IPS DF 6.9 (cell line): ENCODE measurements around the gene TAS1R2.
"Not testable (repeated sequence)": the region's sequence is repeated elsewhere in the genome, so short reads cannot be mapped to it uniquely, and the experiment has no call there.

ENCODE experiments used
- DNase-seq: peaks from one replicate; pipeline ENCODE4 v3.0.0-alpha.2; 2013; ENCODE audit warnings: low read depth, low spot score
- H3K27ac ChIP-seq: one replicate; pipeline ENCODE4 v1.5.1; 2013; ENCODE audit warnings: low read length, control low read depth
- H3K27me3 ChIP-seq: 2 replicates; pipeline ENCODE4 v1.6.1; 2013; ENCODE audit warnings: mild to moderate bottlenecking, low read length; ENCODE audit not compliant: control insufficient read depth, insufficient read depth
- H3K36me3 ChIP-seq: 2 replicates; pipeline ENCODE4 v1.6.1; 2013; ENCODE audit warnings: low read length; ENCODE audit not compliant: control insufficient read depth, insufficient read depth
- H3K4me1 ChIP-seq: 2 replicates; pipeline ENCODE4 v1.6.1; 2013; ENCODE audit warnings: low read length; ENCODE audit not compliant: control insufficient read depth, insufficient read depth
- H3K4me3 ChIP-seq: 2 replicates; pipeline ENCODE4 v1.5.1; 2013; ENCODE audit warnings: mild to moderate bottlenecking, low read length
- H3K9me3 ChIP-seq: 2 replicates; pipeline ENCODE4 v1.6.1; 2013; ENCODE audit warnings: low read length, inconsistent platforms; ENCODE audit not compliant: control insufficient read depth, insufficient read depth
- WGBS: extraction: QIAGEN DNeasy Blood & Tissue Kit; methylation state at CpG from one replicate; pipeline ENCODE4 v1.1.7; 2013; ENCODE audit warnings: mixed read lengths, missing lambda C conversion rate; ENCODE audit not compliant: insufficient read length, insufficient coverage; 5-methylcytosine and 5-hydroxymethylcytosine counted together

The TAS1R2 gene

GRCh38 chr1:18870595-18870865, 11.1 kb upstream of the TAS1R2 start:
- H3K4me3 ChIP-seq, H3K4me1 ChIP-seq, H3K27me3 ChIP-seq, H3K27ac ChIP-seq, H3K36me3 ChIP-seq, H3K9me3 ChIP-seq, DNase-seq: not testable (repeated sequence)
- WGBS: no CpG with 5 or more reads among the region's 3 CpGs

DNA sequence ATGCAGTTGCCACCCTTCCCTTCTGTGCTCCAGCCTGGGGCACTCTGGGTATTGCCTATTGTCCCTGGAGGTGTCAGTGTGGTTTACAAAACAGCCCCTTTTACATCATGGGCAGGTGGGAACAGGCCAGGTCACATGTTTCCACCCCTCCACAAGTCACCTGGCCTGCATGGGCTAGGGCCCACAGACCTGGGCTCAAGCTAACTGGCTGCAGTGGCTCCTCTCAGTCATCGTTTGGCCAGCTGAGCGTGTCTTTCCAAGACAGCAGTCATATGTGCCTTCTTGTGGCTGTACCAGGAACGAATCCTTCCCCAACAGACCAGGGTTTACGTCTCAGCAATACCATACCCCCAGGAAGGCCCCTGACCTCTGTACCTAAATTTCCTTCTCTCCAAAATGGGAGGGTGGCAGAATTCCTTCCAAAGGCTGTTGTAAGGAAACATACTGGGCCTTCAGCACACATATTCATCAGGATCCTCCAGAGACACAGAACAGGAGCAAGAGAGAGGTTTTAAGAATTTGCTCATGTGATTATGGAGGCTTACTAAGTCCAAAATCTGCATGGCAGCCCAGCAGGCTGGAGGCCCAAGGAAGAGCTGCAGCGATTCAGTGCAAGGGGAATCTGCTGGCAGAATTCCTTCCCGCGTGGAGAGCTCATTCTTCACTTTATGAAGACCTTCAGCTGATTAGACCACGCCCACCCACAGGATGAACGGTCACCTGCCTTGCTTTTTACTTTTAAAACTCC, 10.6 kb upstream of the TAS1R2 start:
- Histone ChIP-seq H3K9me3 (no peaks in the 10 kb centered on the region), H3K4me3 (no peak overlapping the region), H3K4me1 (no peaks in the 10 kb centered on the region), H3K36me3 (peaks cover 3% of the 10 kb centered on the region; the same call in 1 of the 2 replicates), H3K27ac (no peak overlapping the region), H3K27me3 (no peaks in the 10 kb centered on the region)
- no peak for DNase-seq
- WGBS: no CpG with 5 or more reads among the region's 9 CpGs

GRCh38 chr1:18868801-18869424, 9.5 kb upstream of the TAS1R2 start:
- Histone ChIP-seq H3K27me3 (no peaks in the 10 kb centered on the region), H3K4me3 (no peak overlapping the region), H3K4me1 (no peaks in the 10 kb centered on the region), H3K9me3 (no peaks in the 10 kb centered on the region), H3K36me3 (peaks cover 3% of the 10 kb centered on the region; the same call in 1 of the 2 replicates), H3K27ac (no peak overlapping the region)
- no peak for DNase-seq
- WGBS: no CpG with 5 or more reads among the region's 12 CpGs

GRCh38 chr1:18868354-18868753, 8.9 kb upstream of the TAS1R2 start:
- H3K36me3 ChIP-seq: peaks cover 3% of the 10 kb centered on the region; the same call in 1 of the 2 replicates
- no peaks in the 10 kb centered on the region for H3K4me1 ChIP-seq
- no peak for DNase-seq
- no CpG with 5 or more reads among the region's 5 CpGs for WGBS
- H3K27ac ChIP-seq: no peak overlapping the region
- no peak overlapping the region for H3K4me3 ChIP-seq
- no peaks in the 10 kb centered on the region for H3K9me3 ChIP-seq
- no peaks in the 10 kb centered on the region for H3K27me3 ChIP-seq

DNA sequence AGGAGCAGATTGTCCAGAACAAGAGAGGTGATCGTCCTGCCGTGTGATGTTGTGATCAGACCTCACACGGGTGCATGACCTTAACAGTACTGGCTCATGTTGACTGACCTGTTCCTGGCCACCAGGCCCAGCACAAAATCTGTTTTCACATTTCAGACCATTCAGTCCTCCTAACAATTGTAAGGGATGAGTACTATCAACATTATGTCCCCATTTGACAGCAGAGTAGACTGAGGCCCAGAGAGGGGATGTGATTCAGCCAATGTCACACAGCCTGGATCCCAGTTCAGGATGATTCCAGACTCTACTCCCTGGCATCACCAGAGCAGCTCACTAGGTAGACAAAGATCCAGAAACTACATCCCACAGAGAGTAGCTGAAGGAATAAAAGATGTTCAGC, 7.4 kb upstream of the TAS1R2 start:
- no CpG with 5 or more reads among the region's 3 CpGs for WGBS

GRCh38 chr1:18866314-18866713, 6.9 kb upstream of the TAS1R2 start:
- no peaks in the 10 kb centered on the region for H3K27me3 ChIP-seq
- no peaks in the 10 kb centered on the region for H3K9me3 ChIP-seq
- WGBS: no CpG with 5 or more reads among the region's 6 CpGs
- no peak for DNase-seq
- H3K4me1 ChIP-seq: no peaks in the 10 kb centered on the region
- H3K36me3 ChIP-seq: no peaks in the 10 kb centered on the region
- no peak overlapping the region for H3K27ac ChIP-seq
- no peak overlapping the region for H3K4me3 ChIP-seq

More for the DNA sequence above, 7.4 kb upstream of the TAS1R2 start:
- no peak for DNase-seq
- Histone ChIP-seq H3K27me3 (no peaks in the 10 kb centered on the region), H3K4me1 (no peaks in the 10 kb centered on the region), H3K36me3 (no peaks in the 10 kb centered on the region), H3K9me3 (no peaks in the 10 kb centered on the region), H3K27ac (no peak overlapping the region), H3K4me3 (no peak overlapping the region)

GRCh38 chr1:18865176-18865575, 5.7 kb upstream of the TAS1R2 start:
- Histone ChIP-seq H3K27ac (no peak overlapping the region), H3K4me3 (no peak overlapping the region), H3K27me3 (no peaks in the 10 kb centered on the region), H3K36me3 (no peaks in the 10 kb centered on the region), H3K9me3 (no peaks in the 10 kb centered on the region), H3K4me1 (no peaks in the 10 kb centered on the region)
- no CpG with 5 or more reads among the region's 9 CpGs for WGBS
- no peak for DNase-seq

- H3K27ac ChIP-seq: no peak overlapping the region
- H3K4me1 ChIP-seq: no peaks in the 10 kb centered on the region
- no peaks in the 10 kb centered on the region for H3K36me3 ChIP-seq
- H3K27me3 ChIP-seq: no peaks in the 10 kb centered on the region
- no peak overlapping the region for H3K4me3 ChIP-seq
- no CpG with 5 or more reads among the region's 8 CpGs for WGBS
- no peak for DNase-seq
- no peaks in the 10 kb centered on the region for H3K9me3 ChIP-seq
Observed at GRCh38 chr1:18861590-18861989, 2.1 kb upstream of the TAS1R2 start.

DNA sequence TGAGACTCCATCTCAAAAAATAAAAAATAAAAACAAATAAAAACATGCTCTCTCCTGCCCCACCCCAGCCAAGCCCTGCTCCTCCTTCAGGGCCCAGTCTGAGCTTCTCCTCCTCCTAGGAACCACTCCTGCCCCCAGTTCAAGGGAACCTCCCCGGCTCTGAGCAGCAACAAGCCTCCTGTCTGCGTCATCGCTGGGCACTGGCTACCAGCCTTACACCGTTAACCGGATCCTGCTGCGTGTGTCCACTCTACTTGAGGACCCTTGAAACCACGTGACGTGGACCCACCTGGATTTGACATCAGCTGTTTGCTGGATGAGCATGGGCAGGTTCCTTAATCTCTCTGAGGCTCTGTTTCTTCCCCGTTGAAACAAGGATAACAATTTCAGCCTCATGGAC, 1.6 kb upstream of the TAS1R2 start:
- no CpG with 5 or more reads among the region's 9 CpGs for WGBS
- no peaks in the 10 kb centered on the region for H3K4me1 ChIP-seq
- H3K9me3 ChIP-seq: no peaks in the 10 kb centered on the region
- H3K36me3 ChIP-seq: no peaks in the 10 kb centered on the region
- H3K27me3 ChIP-seq: no peaks in the 10 kb centered on the region
- H3K4me3 ChIP-seq: no peak overlapping the region
- H3K27ac ChIP-seq: no peak overlapping the region
- DNase-seq: no peak

- no peak overlapping the region for H3K4me3 ChIP-seq
- H3K36me3 ChIP-seq: no peaks in the 10 kb centered on the region
- no peaks in the 10 kb centered on the region for H3K4me1 ChIP-seq
- 100% methylated on average over 4 of the region's 7 CpGs for WGBS
- DNase-seq: no peak
- no peaks in the 10 kb centered on the region for H3K27me3 ChIP-seq
- H3K27ac ChIP-seq: no peak overlapping the region
- no peaks in the 10 kb centered on the region for H3K9me3 ChIP-seq
Observed at GRCh38 chr1:18858070-18858688, 1.3 kb downstream of the TAS1R2 start.
